ENCODE measurements around the gene ANGEL2.

- TF ChIP-seq EZH2 (IDR thresholded peaks at IDR 0.05; ENCODE audit: borderline replicate concordance, low read length) (no peak), CTCF (conservative IDR thresholded peaks at IDR 0.05 in 1 of 2, IDR thresholded peaks at IDR 0.05 in 1 of 2; ENCODE audit: extremely low read depth in 1 of 2, insufficient read depth in 1 of 2, low read depth in 1 of 2, low read length in 2 of 2) (no peak)
Measured at GRCh38 chr1:213008564-213008963, 7.1 kb downstream of the ANGEL2 start.

All from mammary epithelial cell (primary cell).